K562 (cell line): ENCODE data around the gene FANCI. TPM values are rescaled to one million over a fixed set of nuclear protein-coding genes. Genes with fewer than 3 reads are reported as not detected.

Experiments used
- ELF1 ChIP-seq: fragments of 200-800 bp; sonication (Bioruptor generic); IDR thresholded peaks from 2 replicates; pipeline ENCODE4 v1.6.1; 2016; ENCODE audit warnings: missing genetic modification characterization, missing compliant biosample characterization
- GATA2 ChIP-seq: sonication (generic); formaldehyde crosslinking; IDR thresholded peaks from 2 replicates; pipeline ENCODE4 v1.4.0; 2020; ENCODE audit warnings: mild to moderate bottlenecking, missing genetic modification reagents
- IRF2 ChIP-seq: sonication (generic); formaldehyde crosslinking; IDR thresholded peaks from 2 replicates; pipeline ENCODE4 v1.8.1; 2022; ENCODE audit warnings: mild to moderate bottlenecking, missing genetic modification reagents
- MAX ChIP-seq: sonication (generic); formaldehyde crosslinking; IDR thresholded peaks from 2 replicates; pipeline ENCODE4 v1.9.0; 2022; ENCODE audit warnings: mild to moderate bottlenecking, missing genetic modification reagents
- SETDB1 ChIP-seq: IDR thresholded peaks from one replicate; pipeline ENCODE4 v1.6.1; 2012; ENCODE audit warnings: low read length, control low read depth, inconsistent platforms
- SMARCA4 ChIP-seq: fragments of 450-650 bp; IDR thresholded peaks from 2 replicates; pipeline ENCODE4 v1.6.1; 2016
- SMARCA5 ChIP-seq: fragments of 450-650 bp; IDR thresholded peaks from 2 replicates; pipeline ENCODE4 v1.6.1; 2016
- SMARCE1 ChIP-seq: fragments of 450-650 bp; IDR thresholded peaks from 2 replicates; pipeline ENCODE4 v1.7.1; 2016; ENCODE audit warnings: mild to moderate bottlenecking
- STAT5B ChIP-seq: fragments of 250-450 bp; sonication (Bioruptor Pico); IDR thresholded peaks from 2 replicates; pipeline ENCODE4 v1.8.0; 2021; ENCODE audit warnings: mild to moderate bottlenecking, inconsistent platforms
- ZBTB7A ChIP-seq: IDR thresholded peaks from 2 replicates; pipeline ENCODE4 v1.6.1; 2011; ENCODE audit warnings: low read depth, mild to moderate bottlenecking, low read length, moderate library complexity, borderline replicate concordance; ENCODE audit not compliant: control insufficient read depth
- ZHX1 ChIP-seq: fragments of 150-350 bp; conservative IDR thresholded peaks from 2 replicates; pipeline ENCODE4 v1.6.1; 2014; ENCODE audit warnings: low read length
- ZNF408 ChIP-seq: fragments of 250-450 bp; sonication (Bioruptor Pico); IDR thresholded peaks from 2 replicates; pipeline ENCODE4 v1.4.0; 2020; ENCODE audit warnings: low read depth, mild to moderate bottlenecking, moderate library complexity
- ZNF785 ChIP-seq: fragments of 250-450 bp; sonication (Bioruptor Pico); IDR thresholded peaks from 2 replicates; pipeline ENCODE4 v1.4.0; 2020; ENCODE audit warnings: mild to moderate bottlenecking
- polyA plus RNA-seq, 8 experiments: library from polyadenylated mRNA; depleted of rRNA in 4 of 8; stranded (reverse) in 5 of 8; unstranded in 3 of 8; fragments of >200 nt; fragmentation: Nextera tagmentation in 2 of 8; fragmentation: Illumina TruSeq in 1 of 8; extraction: Ambion mirVana in 2 of 8; extraction: Trizol in 1 of 8; gene quantifications; 2 replicates each; pipeline versions ENCODE4 v1.2.1 to v1.2.3, GENCODE V29; 2011 to 2014; ENCODE audit warnings: inconsistent platforms in 1 of 8, missing spikeins in 1 of 8
- total RNA-seq, 7 experiments: library from RNA; depleted of rRNA in 6 of 7; stranded (reverse); fragments of >200 nt in 6 of 7; fragmentation: Illumina TruSeq in 2 of 7; extraction: Trizol in 2 of 7; gene quantifications; 2 replicates each; pipeline versions ENCODE4 v1.2.1 to v1.2.3, GENCODE V29; 2011 to 2021; ENCODE audit warnings: low replicate concordance in 1 of 7
- TF ChIP-seq, protein P1 (sequence below): sonication (generic); formaldehyde crosslinking; IDR thresholded peaks from 2 replicates; pipeline ENCODE4 v1.8.1; 2022; ENCODE audit warnings: missing genetic modification reagents
- TF ChIP-seq, protein P2 (sequence below): fragments of 250-450 bp; sonication (Bioruptor Pico); IDR thresholded peaks from 2 replicates; pipeline ENCODE4 v1.4.0; 2020; ENCODE audit warnings: mild to moderate bottlenecking, moderate library complexity, borderline replicate concordance

Gene FANCI
- total and polyA plus RNA-seq, 9 of the 15 experiments (the other 6 are each of a cell fraction or from before 2014, with no cell fraction given), result 72.1 to 165 (median 131) TPM

- TF ChIP-seq GATA2 (no peak), SETDB1 (no peak), SMARCA5 (no peak), IRF2 (CRISPR knock-in tag) (no peak), SMARCA4 (no peak), ELF1 (tag) (peak; percentile 83), ZNF408 (CRISPR knock-in tag) (no peak), ZNF785 (no peak), STAT5B (CRISPR knock-in tag) (no peak), ZHX1 (peak; percentile 81; the same call in 1 of the 2 replicates), MAX (peak; percentile 76), ZBTB7A (peak; percentile 100), SMARCE1 (peak; percentile 73; the same call in 1 of the 2 replicates)
- TF ChIP-seq, protein P1, sequence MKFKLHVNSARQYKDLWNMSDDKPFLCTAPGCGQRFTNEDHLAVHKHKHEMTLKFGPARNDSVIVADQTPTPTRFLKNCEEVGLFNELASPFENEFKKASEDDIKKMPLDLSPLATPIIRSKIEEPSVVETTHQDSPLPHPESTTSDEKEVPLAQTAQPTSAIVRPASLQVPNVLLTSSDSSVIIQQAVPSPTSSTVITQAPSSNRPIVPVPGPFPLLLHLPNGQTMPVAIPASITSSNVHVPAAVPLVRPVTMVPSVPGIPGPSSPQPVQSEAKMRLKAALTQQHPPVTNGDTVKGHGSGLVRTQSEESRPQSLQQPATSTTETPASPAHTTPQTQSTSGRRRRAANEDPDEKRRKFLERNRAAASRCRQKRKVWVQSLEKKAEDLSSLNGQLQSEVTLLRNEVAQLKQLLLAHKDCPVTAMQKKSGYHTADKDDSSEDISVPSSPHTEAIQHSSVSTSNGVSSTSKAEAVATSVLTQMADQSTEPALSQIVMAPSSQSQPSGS (CRISPR knock-in tag), result no peak
- TF ChIP-seq, protein P2, sequence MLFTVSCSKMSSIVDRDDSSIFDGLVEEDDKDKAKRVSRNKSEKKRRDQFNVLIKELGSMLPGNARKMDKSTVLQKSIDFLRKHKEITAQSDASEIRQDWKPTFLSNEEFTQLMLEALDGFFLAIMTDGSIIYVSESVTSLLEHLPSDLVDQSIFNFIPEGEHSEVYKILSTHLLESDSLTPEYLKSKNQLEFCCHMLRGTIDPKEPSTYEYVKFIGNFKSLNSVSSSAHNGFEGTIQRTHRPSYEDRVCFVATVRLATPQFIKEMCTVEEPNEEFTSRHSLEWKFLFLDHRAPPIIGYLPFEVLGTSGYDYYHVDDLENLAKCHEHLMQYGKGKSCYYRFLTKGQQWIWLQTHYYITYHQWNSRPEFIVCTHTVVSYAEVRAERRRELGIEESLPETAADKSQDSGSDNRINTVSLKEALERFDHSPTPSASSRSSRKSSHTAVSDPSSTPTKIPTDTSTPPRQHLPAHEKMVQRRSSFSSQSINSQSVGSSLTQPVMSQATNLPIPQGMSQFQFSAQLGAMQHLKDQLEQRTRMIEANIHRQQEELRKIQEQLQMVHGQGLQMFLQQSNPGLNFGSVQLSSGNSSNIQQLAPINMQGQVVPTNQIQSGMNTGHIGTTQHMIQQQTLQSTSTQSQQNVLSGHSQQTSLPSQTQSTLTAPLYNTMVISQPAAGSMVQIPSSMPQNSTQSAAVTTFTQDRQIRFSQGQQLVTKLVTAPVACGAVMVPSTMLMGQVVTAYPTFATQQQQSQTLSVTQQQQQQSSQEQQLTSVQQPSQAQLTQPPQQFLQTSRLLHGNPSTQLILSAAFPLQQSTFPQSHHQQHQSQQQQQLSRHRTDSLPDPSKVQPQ (CRISPR knock-in tag), result no peak
These were observed 90.9 kb downstream of the FANCI start, which contains the start of gene POLG (continued) for GRCh38 chr15:89334510-89335297.
